Neuronal stem cell (in vitro differentiated cells): Measurements from ENCODE around the gene FAM200B.

Source experiments
- DNase-seq: peaks from one replicate; pipeline ENCODE4 v3.0.0-alpha.2; 2013; ENCODE audit warnings: low spot score
- H2AFZ ChIP-seq: one replicate; pipeline ENCODE4 v1.6.1; 2013; ENCODE audit warnings: mild to moderate bottlenecking, low read length, inconsistent platforms
- H2AK5ac ChIP-seq: 2 replicates; pipeline ENCODE4 v1.6.1; 2013; ENCODE audit warnings: low read depth, mild to moderate bottlenecking, inconsistent platforms, low read length, moderate library complexity, mixed read lengths
- H2BK120ac ChIP-seq: 2 replicates; pipeline ENCODE4 v1.6.1; 2013; ENCODE audit warnings: low read depth, mild to moderate bottlenecking, inconsistent platforms, low read length, moderate library complexity, mixed read lengths
- H2BK12ac ChIP-seq: one replicate; pipeline ENCODE4 v1.6.1; 2013; ENCODE audit warnings: low read length, inconsistent platforms
- H2BK15ac ChIP-seq: 2 replicates; pipeline ENCODE4 v1.6.1; 2013; ENCODE audit warnings: mild to moderate bottlenecking, low read length, inconsistent platforms, mixed read lengths
- H2BK5ac ChIP-seq: one replicate; pipeline ENCODE4 v1.6.1; 2013; ENCODE audit warnings: inconsistent platforms, mild to moderate bottlenecking, low read length, moderate library complexity
- H3K14ac ChIP-seq: one replicate; pipeline ENCODE4 v1.6.1; 2013; ENCODE audit warnings: low read length, inconsistent platforms
- H3K18ac ChIP-seq: 2 replicates; pipeline ENCODE4 v1.6.1; 2013; ENCODE audit warnings: low read length, inconsistent platforms
- H3K23ac ChIP-seq: 2 replicates; pipeline ENCODE4 v1.6.1; 2013; ENCODE audit warnings: low read depth, mild to moderate bottlenecking, mixed read lengths, low read length, inconsistent platforms; ENCODE audit not compliant: poor library complexity
- H3K27ac ChIP-seq: replicated peaks from 3 replicates; pipeline ENCODE4 v1.5.1; 2013; ENCODE audit warnings: low read length, inconsistent platforms
- H3K27me3 ChIP-seq, 3 experiments: 2 replicates each; pipeline ENCODE4 v1.6.1; 2013; ENCODE audit warnings: low read length in 3 of 3, mild to moderate bottlenecking in 2 of 3, inconsistent platforms in 1 of 3, low read depth in 1 of 3, mixed read lengths in 1 of 3, moderate library complexity in 1 of 3; ENCODE audit not compliant: control insufficient read depth in 3 of 3, insufficient read depth in 3 of 3
- H3K36me3 ChIP-seq, 2 donors: replicated peaks in 1 of 2; 2 replicates each; pipeline ENCODE4 v1.6.1; 2013; ENCODE audit warnings: low read length in 2 of 2; ENCODE audit not compliant: control insufficient read depth in 2 of 2, insufficient read depth in 2 of 2
- H3K4ac ChIP-seq: 2 replicates; pipeline ENCODE4 v1.6.1; 2013; ENCODE audit warnings: inconsistent platforms, mild to moderate bottlenecking, low read length, moderate library complexity
- H3K4me1 ChIP-seq, 2 donors: 1 replicate in 1 of 2; 2 replicates in 1 of 2; pipeline ENCODE4 v1.6.1; 2013; ENCODE audit warnings: low read length in 2 of 2, low read depth in 1 of 2; ENCODE audit not compliant: control insufficient read depth in 2 of 2, insufficient read depth in 1 of 2
- H3K4me2 ChIP-seq: one replicate; pipeline ENCODE4 v1.6.1; 2013; ENCODE audit warnings: mild to moderate bottlenecking, low read length, inconsistent platforms; ENCODE audit not compliant: insufficient read depth, poor library complexity, severe bottlenecking
- H3K4me3 ChIP-seq, 2 donors: 2 replicates each; pipeline ENCODE4 v1.5.1; 2013; ENCODE audit warnings: low read length in 2 of 2, mild to moderate bottlenecking in 2 of 2, inconsistent platforms in 1 of 2, moderate library complexity in 1 of 2
- H3K79me1 ChIP-seq: one replicate; pipeline ENCODE4 v1.6.1; 2013; ENCODE audit warnings: low read depth, mild to moderate bottlenecking, inconsistent platforms, low read length, moderate library complexity
- H3K9ac ChIP-seq: one replicate; pipeline ENCODE4 v1.6.1; 2013; ENCODE audit warnings: mild to moderate bottlenecking, low read depth, low read length, inconsistent platforms; ENCODE audit not compliant: poor library complexity
- H3K9me3 ChIP-seq, 2 donors: replicated peaks in 1 of 2; 2 replicates each; pipeline versions ENCODE3 to v1.6.1; 2013; ENCODE audit warnings: low read length in 2 of 2, mild to moderate bottlenecking in 2 of 2, inconsistent platforms in 1 of 2, low read depth in 1 of 2, mixed read lengths in 1 of 2, moderate library complexity in 1 of 2; ENCODE audit not compliant: control insufficient read depth in 2 of 2, insufficient read depth in 1 of 2
- H4K8ac ChIP-seq: one replicate; pipeline ENCODE4 v1.6.1; 2013; ENCODE audit warnings: low read depth, mild to moderate bottlenecking, inconsistent platforms, low read length, moderate library complexity
- H4K91ac ChIP-seq: one replicate; pipeline ENCODE4 v1.6.1; 2013; ENCODE audit warnings: low read length, low read depth, mild to moderate bottlenecking, inconsistent platforms; ENCODE audit not compliant: poor library complexity
- whole genome bisulfite sequencing, 2 donors: extraction: QIAGEN DNeasy Blood & Tissue Kit; methylation state at CpG; one replicate each; pipeline ENCODE4 v1.1.7; 2013; ENCODE audit warnings: missing lambda C conversion rate in 2 of 2, mixed read lengths in 1 of 2; ENCODE audit not compliant: insufficient read length in 2 of 2, insufficient replicate concordance in 1 of 2; ENCODE audit errors: extremely low coverage in 2 of 2; 5-methylcytosine and 5-hydroxymethylcytosine counted together

The FAM200B gene

GRCh38 chr4:15649914-15650545, 31.6 kb upstream of the FAM200B start:
- peak; percentile 45 for DNase-seq
- no peak overlapping the region for H3K4me3 ChIP-seq

GRCh38 chr4:15651676-15652075, 30.0 kb upstream of the FAM200B start:
- Histone ChIP-seq H3K23ac (no peak overlapping the region), H3K9ac (no peak overlapping the region), H2BK120ac (no peak overlapping the region), H4K8ac (no peak overlapping the region), H3K27ac (no peak overlapping the region), H2BK5ac (no peak overlapping the region), H2AK5ac (no peak overlapping the region), H3K14ac (no peak overlapping the region), H3K27me3 (no peaks in the 10 kb centered on the region), H3K9me3 (no peaks in the 10 kb centered on the region), H3K4me3 (no peak overlapping the region), H3K4me2 (no peak overlapping the region), H2BK15ac (no peak overlapping the region), H3K79me1 (peaks cover 5% of the 10 kb centered on the region), H4K91ac (no peak overlapping the region), H3K18ac (no peak overlapping the region), H2AFZ (no peak overlapping the region), H3K36me3 (peaks cover 0 to 15% of the 10 kb centered on the region in 2 donors), H2BK12ac (no peak overlapping the region), H3K4me1 (peaks cover 6% of the 10 kb centered on the region in 2 donors), H3K4ac (no peak overlapping the region)
- no peak for DNase-seq
- WGBS, 2 donors, result no CpG with 5 or more reads among the region's 2 CpGs

More at GRCh38 chr4:15649914-15650545, 31.6 kb upstream of the FAM200B start:
- Histone ChIP-seq H3K23ac (no peak overlapping the region), H2BK12ac (no peak overlapping the region), H2BK15ac (no peak overlapping the region), H3K27me3 (no peaks in the 10 kb centered on the region), H3K79me1 (peaks cover 5% of the 10 kb centered on the region), H2BK5ac (no peak overlapping the region), H3K27ac (no peak overlapping the region), H3K4me1 (peaks cover 0 to 3% of the 10 kb centered on the region in 2 donors), H4K8ac (no peak overlapping the region), H3K36me3 (peaks cover 0 to 8% of the 10 kb centered on the region in 2 donors), H3K9ac (no peak overlapping the region), H3K14ac (no peak overlapping the region), H3K18ac (no peak overlapping the region), H3K9me3 (no peaks in the 10 kb centered on the region), H3K4ac (no peak overlapping the region), H2AK5ac (no peak overlapping the region), H4K91ac (no peak overlapping the region), H2BK120ac (no peak overlapping the region), H2AFZ (no peak overlapping the region), H3K4me2 (no peak overlapping the region)
- WGBS, 2 donors, result no CpG with 5 or more reads among the region's 5 CpGs

DNA sequence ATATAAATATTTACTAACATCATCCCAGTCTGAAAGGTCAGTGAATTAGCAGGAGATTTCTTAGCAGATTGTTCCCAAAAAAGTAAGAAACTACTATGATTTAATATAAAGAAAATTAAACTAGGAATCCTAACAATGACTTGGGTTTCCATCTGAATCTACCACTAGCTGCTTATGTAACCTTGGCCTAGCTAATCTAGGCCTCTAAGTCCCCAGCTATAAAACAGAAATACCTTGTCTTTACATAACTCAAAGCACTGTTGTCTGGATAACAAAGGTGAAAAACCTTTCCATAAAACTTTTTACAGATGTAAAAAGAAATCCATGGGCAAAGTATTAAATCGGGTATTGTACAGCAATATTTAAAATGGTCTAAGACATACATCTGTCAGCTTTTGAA, 29.4 kb upstream of the FAM200B start:
- no peak overlapping the region for H2BK5ac ChIP-seq
- no peak overlapping the region for H4K91ac ChIP-seq
- no peak overlapping the region for H3K27ac ChIP-seq
- no peak overlapping the region for H2BK120ac ChIP-seq
- peaks cover 0 to 20% of the 10 kb centered on the region in 2 donors for H3K36me3 ChIP-seq
- no peak overlapping the region for H2BK15ac ChIP-seq
- H3K4me2 ChIP-seq, result no peak overlapping the region
- no peak overlapping the region for H2AK5ac ChIP-seq
- no peak overlapping the region for H3K14ac ChIP-seq
- no peak overlapping the region for H2BK12ac ChIP-seq
- no peak overlapping the region for H3K23ac ChIP-seq
- no peak overlapping the region for H3K4ac ChIP-seq
- no peak overlapping the region for H2AFZ ChIP-seq
- H3K4me3 ChIP-seq, result no peak overlapping the region
- H3K9ac ChIP-seq, result no peak overlapping the region
- no peaks in the 10 kb centered on the region for H3K9me3 ChIP-seq
- WGBS, 2 donors, result no CpG with 5 or more reads among the region's 1 CpG
- H4K8ac ChIP-seq, result no peak overlapping the region
- H3K18ac ChIP-seq, result no peak overlapping the region
- no peak for DNase-seq
- no peaks in the 10 kb centered on the region for H3K27me3 ChIP-seq
- peaks cover 5% of the 10 kb centered on the region for H3K79me1 ChIP-seq
- H3K4me1 ChIP-seq, result peaks cover 6% of the 10 kb centered on the region in 2 donors

GRCh38 chr4:15652841-15653240, 28.8 kb upstream of the FAM200B start:
- Histone ChIP-seq H2AFZ (no peak overlapping the region), H3K14ac (no peak overlapping the region), H3K4me3 (peak overlapping the region in 1 of 2 donors; percentile 88), H3K9ac (no peak overlapping the region), H3K27me3 (no peaks in the 10 kb centered on the region), H3K4me2 (no peak overlapping the region), H2BK15ac (no peak overlapping the region), H2BK120ac (no peak overlapping the region), H3K23ac (no peak overlapping the region), H3K27ac (no peak overlapping the region), H3K79me1 (peaks cover 5% of the 10 kb centered on the region), H3K9me3 (no peaks in the 10 kb centered on the region), H3K4me1 (peaks cover 6% of the 10 kb centered on the region in 2 donors), H3K36me3 (peaks cover 0 to 23% of the 10 kb centered on the region in 2 donors), H2BK12ac (no peak overlapping the region), H2BK5ac (no peak overlapping the region), H4K8ac (no peak overlapping the region), H2AK5ac (no peak overlapping the region), H4K91ac (no peak overlapping the region), H3K4ac (no peak overlapping the region), H3K18ac (no peak overlapping the region)
- no CpG with 5 or more reads among the region's 4 CpGs for WGBS, 2 donors
- no peak for DNase-seq
